GM12878 (cell line): ENCODE measurements around the gene SYF2. TPM values are rescaled to one million over a fixed set of nuclear protein-coding genes. Genes with fewer than 3 reads are reported as not detected.

Experiments
- ATAC-seq: fragments of 200-7000 bp; cut with Tn5 transposase; 3 replicates; pipeline ENCODE4 v1.9.1; 2020; ENCODE audit warnings: mild to moderate bottlenecking, moderate library complexity
- BruUV-seq: library from RNA; stranded (reverse); fragments of 400-500 nt; replicated peaks from 2 replicates; lab custom pipeline; 2021; lab: Mats Ljungman, UMichigan
- CTCF ChIA-PET: fragments of 300-600 bp; sonication (Branson Sonifier 250); formaldehyde crosslinking; extraction: SDS; loops from one replicate; lab custom pipeline; 2021; ENCODE audit warnings: inconsistent platforms; lab: Yijun Ruan, JAX
- POLR2A ChIA-PET: fragments of 350-600 bp; formaldehyde crosslinking; extraction: SDS; loops from one replicate; lab custom pipeline; 2021; ENCODE audit warnings: inconsistent platforms; lab: Charles Lee
- RAD21 ChIA-PET: fragments of 300-600 bp; sonication (Branson Sonifier 250); formaldehyde crosslinking; loops from one replicate; lab custom pipeline; 2023; ENCODE audit warnings: antibody characterized with exemption; ENCODE audit not compliant: unreplicated experiment; lab: Charles Lee
- SMC1A ChIA-PET: fragments of 300-600 bp; sonication (Branson Sonifier 250); formaldehyde crosslinking; loops from one replicate; lab custom pipeline; 2023; ENCODE audit not compliant: unreplicated experiment, uncharacterized antibody; lab: Charles Lee
- DNase-seq: peaks from one replicate; pipeline ENCODE4 v3.0.0-alpha.2; 2011; ENCODE audit warnings: low read depth, low spot score
- FAIRE-seq: peaks from 3 replicates; lab custom pipeline; 2011; peaks lifted over from hg19 to GRCh38; lab: Jason Lieb, UNC
- H2AFZ ChIP-seq: 2 replicates; pipeline ENCODE4 v1.6.0; 2011; ENCODE audit warnings: low read depth, low read length, control low read depth; ENCODE audit not compliant: control insufficient read depth
- H3K27ac ChIP-seq: 2 replicates; pipeline ENCODE4 v1.5.1; 2011; ENCODE audit warnings: control low read depth; ENCODE audit not compliant: control insufficient read depth, insufficient read depth
- H3K27me3 ChIP-seq, 2 experiments: replicated peaks in 1 of 2; 2 replicates each; pipeline versions ENCODE4 v1.6.0 to v1.6.1; 2011; ENCODE audit warnings: low read length in 1 of 2; ENCODE audit not compliant: control insufficient read depth in 2 of 2, insufficient read depth in 2 of 2
- H3K36me3 ChIP-seq, 2 experiments: 2 replicates each; pipeline ENCODE4 v1.5.1; 2011; ENCODE audit warnings: low read length in 1 of 2; ENCODE audit not compliant: control insufficient read depth in 2 of 2, insufficient read depth in 2 of 2
- H3K4me1 ChIP-seq: 2 replicates; pipeline ENCODE4 v1.6.1; 2011; ENCODE audit warnings: mild to moderate bottlenecking, low read length, moderate library complexity, mixed read lengths; ENCODE audit not compliant: control insufficient read depth, insufficient read depth
- H3K4me2 ChIP-seq: 2 replicates; pipeline ENCODE4 v1.6.0; 2011; ENCODE audit warnings: control low read depth; ENCODE audit not compliant: control insufficient read depth, insufficient read depth
- H3K4me3 ChIP-seq: fragments of 200-600 bp; sonication (generic); 2 replicates; pipeline ENCODE4 v1.5.1; 2016
- H3K79me2 ChIP-seq: 2 replicates; pipeline ENCODE4 v1.6.0; 2011; ENCODE audit warnings: low read length; ENCODE audit not compliant: control insufficient read depth, insufficient read depth
- H3K9ac ChIP-seq: 2 replicates; pipeline ENCODE4 v1.8.0; 2011; ENCODE audit warnings: low read length, control low read depth, mixed read lengths; ENCODE audit not compliant: control insufficient read depth, insufficient read depth
- H3K9me3 ChIP-seq: replicated peaks from 3 replicates; pipeline ENCODE4 v1.5.1; 2011; ENCODE audit warnings: mild to moderate bottlenecking, low read length; ENCODE audit not compliant: control insufficient read depth, insufficient read depth
- H4K20me1 ChIP-seq: 2 replicates; pipeline ENCODE4 v1.6.0; 2011; ENCODE audit not compliant: control insufficient read depth, insufficient read depth
- ATF2 ChIP-seq: IDR thresholded peaks from 2 replicates; pipeline ENCODE4 v1.6.1; 2012; ENCODE audit warnings: low read length, inconsistent platforms
- BMI1 ChIP-seq: fragments of 450-650 bp; IDR thresholded peaks from 2 replicates; pipeline ENCODE4 v1.6.1; 2016; ENCODE audit warnings: mild to moderate bottlenecking, moderate library complexity, borderline replicate concordance
- DPF2 ChIP-seq: fragments of 450-650 bp; IDR thresholded peaks from 2 replicates; pipeline ENCODE4 v1.6.1; 2017; ENCODE audit warnings: mild to moderate bottlenecking
- SIN3A ChIP-seq: IDR thresholded peaks from 2 replicates; pipeline ENCODE4 v1.6.1; 2012; ENCODE audit warnings: low read depth, low read length, improper control_type of control experiment
- USF1 ChIP-seq: IDR thresholded peaks from 2 replicates; pipeline ENCODE4 v1.6.1; 2011; ENCODE audit warnings: borderline replicate concordance, low read depth, mild to moderate bottlenecking, moderate library complexity, mixed read lengths, low read length; ENCODE audit not compliant: insufficient read depth; ENCODE audit errors: extremely low read length
- WGBS: methylation state at CpG from one replicate; pipeline ENCODE4 v1.1.6; 2016; ENCODE audit warnings: low lambda C conversion rate; ENCODE audit not compliant: insufficient replicate concordance, insufficient coverage; ENCODE audit errors: missing lambda C conversion rate; 5-methylcytosine and 5-hydroxymethylcytosine counted together
- in situ Hi-C: fragments of 300-500 bp; cut with MboI; formaldehyde crosslinking; loops from 9 replicates; pipeline ENCODE4 v1.14.3; 2018; ENCODE audit warnings: mixed read lengths
- intact Hi-C: fragments of 100-400 bp; cut with micrococcal nuclease; formaldehyde crosslinking; loops from one replicate; pipeline ENCODE4 v1.14.2; 2022; ENCODE audit not compliant: unreplicated experiment
- polyA plus RNA-seq, 11 experiments: library from polyadenylated mRNA; depleted of rRNA in 4 of 11; unstranded in 6 of 11; stranded (reverse) in 5 of 11; fragments of >200 nt; fragmentation: Nextera tagmentation in 4 of 11; fragmentation: Illumina TruSeq in 1 of 11; extraction: Ambion mirVana in 4 of 11; extraction: Trizol in 1 of 11; gene quantifications; 1 replicate in 1 of 11; 2 replicates in 10 of 11; pipeline versions ENCODE4 v1.2.1 to v1.2.3, GENCODE V29; 2011 to 2016; ENCODE audit warnings: inconsistent platforms in 2 of 11, missing spikeins in 2 of 11, low read depth in 1 of 11
- total RNA-seq, 4 experiments: library from RNA; depleted of rRNA in 3 of 4; stranded (reverse); fragments of >200 nt in 3 of 4; fragmentation: Illumina TruSeq in 1 of 4; extraction: Trizol in 1 of 4; gene quantifications; 2 replicates each; pipeline versions ENCODE4 v1.2.1 to v1.2.3, GENCODE V29; 2013 to 2021
- TF ChIP-seq, protein P1 (sequence below): fragments of 450-650 bp; IDR thresholded peaks from 2 replicates; pipeline ENCODE4 v1.6.1; 2016; ENCODE audit warnings: mild to moderate bottlenecking, moderate library complexity, borderline replicate concordance
- TF ChIP-seq, protein P2 (sequence below): fragments of 450-650 bp; IDR thresholded peaks from 2 replicates; pipeline ENCODE4 v1.6.1; 2017; ENCODE audit warnings: mild to moderate bottlenecking, moderate library complexity

Gene SYF2
- total and polyA plus RNA-seq, 10 of the 15 experiments (the other 5 are each of a cell fraction or from before 2014, with no cell fraction given): 20.3 to 70.5 (median 35.3) TPM

DNA sequence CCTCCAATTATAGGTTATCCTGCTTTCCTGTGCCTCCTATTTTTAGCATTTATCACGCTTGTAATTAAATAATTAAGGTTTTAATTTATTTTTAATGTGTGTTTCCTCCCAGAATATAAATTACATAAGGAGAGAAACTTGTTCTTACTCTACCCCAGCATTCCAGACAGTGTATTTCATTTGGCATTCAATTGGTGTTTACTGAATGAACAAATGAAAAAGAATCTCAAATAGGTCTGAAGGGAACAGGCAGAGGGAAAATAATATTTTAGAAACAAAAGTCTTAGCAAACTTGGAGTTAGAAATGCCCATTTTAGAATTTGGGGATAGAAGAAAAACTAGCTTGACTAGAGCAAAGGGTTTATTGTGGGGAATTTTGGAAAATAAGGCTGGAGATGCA is 24.9 kb upstream of the SYF2 start:
- no peak overlapping the region for H3K4me3 ChIP-seq
- no peaks in the 10 kb centered on the region for H3K36me3 ChIP-seq
- TF ChIP-seq, protein P1, sequence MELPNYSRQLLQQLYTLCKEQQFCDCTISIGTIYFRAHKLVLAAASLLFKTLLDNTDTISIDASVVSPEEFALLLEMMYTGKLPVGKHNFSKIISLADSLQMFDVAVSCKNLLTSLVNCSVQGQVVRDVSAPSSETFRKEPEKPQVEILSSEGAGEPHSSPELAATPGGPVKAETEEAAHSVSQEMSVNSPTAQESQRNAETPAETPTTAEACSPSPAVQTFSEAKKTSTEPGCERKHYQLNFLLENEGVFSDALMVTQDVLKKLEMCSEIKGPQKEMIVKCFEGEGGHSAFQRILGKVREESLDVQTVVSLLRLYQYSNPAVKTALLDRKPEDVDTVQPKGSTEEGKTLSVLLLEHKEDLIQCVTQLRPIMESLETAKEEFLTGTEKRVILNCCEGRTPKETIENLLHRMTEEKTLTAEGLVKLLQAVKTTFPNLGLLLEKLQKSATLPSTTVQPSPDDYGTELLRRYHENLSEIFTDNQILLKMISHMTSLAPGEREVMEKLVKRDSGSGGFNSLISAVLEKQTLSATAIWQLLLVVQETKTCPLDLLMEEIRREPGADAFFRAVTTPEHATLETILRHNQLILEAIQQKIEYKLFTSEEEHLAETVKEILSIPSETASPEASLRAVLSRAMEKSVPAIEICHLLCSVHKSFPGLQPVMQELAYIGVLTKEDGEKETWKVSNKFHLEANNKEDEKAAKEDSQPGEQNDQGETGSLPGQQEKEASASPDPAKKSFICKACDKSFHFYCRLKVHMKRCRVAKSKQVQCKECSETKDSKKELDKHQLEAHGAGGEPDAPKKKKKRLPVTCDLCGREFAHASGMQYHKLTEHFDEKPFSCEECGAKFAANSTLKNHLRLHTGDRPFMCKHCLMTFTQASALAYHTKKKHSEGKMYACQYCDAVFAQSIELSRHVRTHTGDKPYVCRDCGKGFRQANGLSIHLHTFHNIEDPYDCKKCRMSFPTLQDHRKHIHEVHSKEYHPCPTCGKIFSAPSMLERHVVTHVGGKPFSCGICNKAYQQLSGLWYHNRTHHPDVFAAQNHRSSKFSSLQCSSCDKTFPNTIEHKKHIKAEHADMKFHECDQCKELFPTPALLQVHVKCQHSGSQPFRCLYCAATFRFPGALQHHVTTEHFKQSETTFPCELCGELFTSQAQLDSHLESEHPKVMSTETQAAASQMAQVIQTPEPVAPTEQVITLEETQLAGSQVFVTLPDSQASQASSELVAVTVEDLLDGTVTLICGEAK: no peak
- TF ChIP-seq DPF2: no peak
- no peak for TF ChIP-seq USF1
- TF ChIP-seq, protein P2, sequence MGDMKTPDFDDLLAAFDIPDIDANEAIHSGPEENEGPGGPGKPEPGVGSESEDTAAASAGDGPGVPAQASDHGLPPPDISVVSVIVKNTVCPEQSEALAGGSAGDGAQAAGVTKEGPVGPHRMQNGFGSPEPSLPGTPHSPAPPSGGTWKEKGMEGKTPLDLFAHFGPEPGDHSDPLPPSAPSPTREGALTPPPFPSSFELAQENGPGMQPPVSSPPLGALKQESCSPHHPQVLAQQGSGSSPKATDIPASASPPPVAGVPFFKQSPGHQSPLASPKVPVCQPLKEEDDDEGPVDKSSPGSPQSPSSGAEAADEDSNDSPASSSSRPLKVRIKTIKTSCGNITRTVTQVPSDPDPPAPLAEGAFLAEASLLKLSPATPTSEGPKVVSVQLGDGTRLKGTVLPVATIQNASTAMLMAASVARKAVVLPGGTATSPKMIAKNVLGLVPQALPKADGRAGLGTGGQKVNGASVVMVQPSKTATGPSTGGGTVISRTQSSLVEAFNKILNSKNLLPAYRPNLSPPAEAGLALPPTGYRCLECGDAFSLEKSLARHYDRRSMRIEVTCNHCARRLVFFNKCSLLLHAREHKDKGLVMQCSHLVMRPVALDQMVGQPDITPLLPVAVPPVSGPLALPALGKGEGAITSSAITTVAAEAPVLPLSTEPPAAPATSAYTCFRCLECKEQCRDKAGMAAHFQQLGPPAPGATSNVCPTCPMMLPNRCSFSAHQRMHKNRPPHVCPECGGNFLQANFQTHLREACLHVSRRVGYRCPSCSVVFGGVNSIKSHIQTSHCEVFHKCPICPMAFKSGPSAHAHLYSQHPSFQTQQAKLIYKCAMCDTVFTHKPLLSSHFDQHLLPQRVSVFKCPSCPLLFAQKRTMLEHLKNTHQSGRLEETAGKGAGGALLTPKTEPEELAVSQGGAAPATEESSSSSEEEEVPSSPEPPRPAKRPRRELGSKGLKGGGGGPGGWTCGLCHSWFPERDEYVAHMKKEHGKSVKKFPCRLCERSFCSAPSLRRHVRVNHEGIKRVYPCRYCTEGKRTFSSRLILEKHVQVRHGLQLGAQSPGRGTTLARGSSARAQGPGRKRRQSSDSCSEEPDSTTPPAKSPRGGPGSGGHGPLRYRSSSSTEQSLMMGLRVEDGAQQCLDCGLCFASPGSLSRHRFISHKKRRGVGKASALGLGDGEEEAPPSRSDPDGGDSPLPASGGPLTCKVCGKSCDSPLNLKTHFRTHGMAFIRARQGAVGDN: no peak
- TF ChIP-seq BMI1: no peak
- no peak for TF ChIP-seq SIN3A
- no peak for TF ChIP-seq ATF2
- no peak overlapping the region for H3K9ac ChIP-seq
- H3K9me3 ChIP-seq: no peaks in the 10 kb centered on the region
- CTCF ChIA-PET: interaction anchor here (1.2 kb wide), 1 partner anchor 8 kb away, joined by 5 read pairs; no protein-coding TSS in a partner anchor
- intact Hi-C loops: no loop called here
- 32% methylated on average over 1 of the region's 1 CpG for WGBS
- no peaks in the 10 kb centered on the region for H3K4me1 ChIP-seq
- ATAC-seq (no peak), DNase-seq (no peak), FAIRE-seq (no peak)
- H3K4me2 ChIP-seq: no peak overlapping the region
- no peak overlapping the region for H2AFZ ChIP-seq
- H3K27ac ChIP-seq: no peak overlapping the region
- no peaks in the 10 kb centered on the region for H4K20me1 ChIP-seq
- POLR2A ChIA-PET: interaction anchor here (0.6 kb wide), 2 partner anchors 40 to 648 kb away, joined by 3 read pairs; no protein-coding TSS in a partner anchor
- no TSS peak for BruUV-seq
- RAD21 ChIA-PET: interaction anchor here (0.5 kb wide), 1 partner anchor 368 kb away, joined by 4 read pairs; no protein-coding TSS in a partner anchor
- SMC1A ChIA-PET: no interaction called here
- no peaks in the 10 kb centered on the region; the same call in none of the 2 replicates for H3K79me2 ChIP-seq
- H3K27me3 ChIP-seq: no peaks in the 10 kb centered on the region
- in situ Hi-C loops: loop anchor here (5.0 kb wide), 1 partner anchor 85 kb away; no protein-coding TSS in a partner anchor
